Measurements from ENCODE around the gene ALKBH4.
A peak's percentile ranks its signal among the peaks of the same experiment; 100 is the strongest.
"Not testable (repeated sequence)": the region's sequence is repeated elsewhere in the genome, so short reads cannot be mapped to it uniquely, and the experiment has no call there.

ALKBH4 gene

DNA sequence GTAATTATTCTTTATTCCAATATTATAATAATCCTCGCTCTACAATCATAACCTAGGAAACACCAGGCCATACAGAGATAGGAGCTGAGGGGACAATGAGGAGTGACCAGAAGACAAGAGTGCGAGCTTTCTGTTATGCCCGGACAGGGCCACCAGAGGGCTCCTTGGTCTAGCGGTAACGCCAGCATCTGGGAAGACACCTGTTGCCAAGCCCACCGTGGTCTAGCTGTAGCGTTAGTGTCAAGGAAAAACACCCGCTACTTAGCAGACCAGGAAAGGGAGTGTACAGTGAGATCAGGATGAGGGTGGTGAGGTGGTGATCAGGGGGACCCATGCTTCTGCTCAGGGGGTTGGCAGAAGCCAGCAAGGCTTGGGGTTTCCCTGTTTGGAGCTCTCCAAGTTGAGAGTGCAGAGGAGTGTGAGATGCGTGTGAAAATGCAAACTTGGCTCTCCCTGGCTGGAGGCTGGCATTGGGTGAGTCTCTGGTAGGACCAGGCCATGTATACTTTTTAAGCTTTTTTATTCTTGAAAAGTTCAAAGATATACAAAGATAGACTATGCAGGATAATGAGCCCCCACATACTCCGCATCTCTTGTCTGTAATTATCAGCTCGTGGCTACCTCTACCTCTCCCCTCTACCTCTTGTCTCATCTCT lies 15.4 kb upstream of the ALKBH4 start:
- not testable (repeated sequence) for H3K27ac ChIP-seq
- TF ChIP-seq, protein P1, sequence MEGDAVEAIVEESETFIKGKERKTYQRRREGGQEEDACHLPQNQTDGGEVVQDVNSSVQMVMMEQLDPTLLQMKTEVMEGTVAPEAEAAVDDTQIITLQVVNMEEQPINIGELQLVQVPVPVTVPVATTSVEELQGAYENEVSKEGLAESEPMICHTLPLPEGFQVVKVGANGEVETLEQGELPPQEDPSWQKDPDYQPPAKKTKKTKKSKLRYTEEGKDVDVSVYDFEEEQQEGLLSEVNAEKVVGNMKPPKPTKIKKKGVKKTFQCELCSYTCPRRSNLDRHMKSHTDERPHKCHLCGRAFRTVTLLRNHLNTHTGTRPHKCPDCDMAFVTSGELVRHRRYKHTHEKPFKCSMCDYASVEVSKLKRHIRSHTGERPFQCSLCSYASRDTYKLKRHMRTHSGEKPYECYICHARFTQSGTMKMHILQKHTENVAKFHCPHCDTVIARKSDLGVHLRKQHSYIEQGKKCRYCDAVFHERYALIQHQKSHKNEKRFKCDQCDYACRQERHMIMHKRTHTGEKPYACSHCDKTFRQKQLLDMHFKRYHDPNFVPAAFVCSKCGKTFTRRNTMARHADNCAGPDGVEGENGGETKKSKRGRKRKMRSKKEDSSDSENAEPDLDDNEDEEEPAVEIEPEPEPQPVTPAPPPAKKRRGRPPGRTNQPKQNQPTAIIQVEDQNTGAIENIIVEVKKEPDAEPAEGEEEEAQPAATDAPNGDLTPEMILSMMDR (conservative IDR thresholded peaks at IDR 0.05), result peak; percentile 88

DNA sequence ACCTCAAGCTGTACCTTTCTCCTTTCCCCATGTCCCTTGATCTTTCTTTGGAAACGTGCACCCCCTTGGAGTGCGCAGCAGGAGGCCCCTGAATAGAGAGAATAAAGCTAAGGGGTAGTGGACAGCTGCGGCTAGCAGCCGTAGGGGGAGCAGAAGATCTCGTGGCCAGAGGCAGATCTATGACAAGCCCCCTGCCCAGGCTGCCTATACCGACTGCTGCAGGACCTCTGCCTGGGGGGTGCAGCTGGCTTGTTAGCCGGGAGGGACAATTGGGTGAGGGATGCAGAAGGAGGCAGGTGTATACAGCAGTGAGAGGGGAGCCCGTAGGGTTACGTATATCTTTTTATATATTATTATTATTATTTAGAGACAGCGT lies 14.5 kb upstream of the ALKBH4 start:
- not testable (repeated sequence) for H3K27ac ChIP-seq

DNA sequence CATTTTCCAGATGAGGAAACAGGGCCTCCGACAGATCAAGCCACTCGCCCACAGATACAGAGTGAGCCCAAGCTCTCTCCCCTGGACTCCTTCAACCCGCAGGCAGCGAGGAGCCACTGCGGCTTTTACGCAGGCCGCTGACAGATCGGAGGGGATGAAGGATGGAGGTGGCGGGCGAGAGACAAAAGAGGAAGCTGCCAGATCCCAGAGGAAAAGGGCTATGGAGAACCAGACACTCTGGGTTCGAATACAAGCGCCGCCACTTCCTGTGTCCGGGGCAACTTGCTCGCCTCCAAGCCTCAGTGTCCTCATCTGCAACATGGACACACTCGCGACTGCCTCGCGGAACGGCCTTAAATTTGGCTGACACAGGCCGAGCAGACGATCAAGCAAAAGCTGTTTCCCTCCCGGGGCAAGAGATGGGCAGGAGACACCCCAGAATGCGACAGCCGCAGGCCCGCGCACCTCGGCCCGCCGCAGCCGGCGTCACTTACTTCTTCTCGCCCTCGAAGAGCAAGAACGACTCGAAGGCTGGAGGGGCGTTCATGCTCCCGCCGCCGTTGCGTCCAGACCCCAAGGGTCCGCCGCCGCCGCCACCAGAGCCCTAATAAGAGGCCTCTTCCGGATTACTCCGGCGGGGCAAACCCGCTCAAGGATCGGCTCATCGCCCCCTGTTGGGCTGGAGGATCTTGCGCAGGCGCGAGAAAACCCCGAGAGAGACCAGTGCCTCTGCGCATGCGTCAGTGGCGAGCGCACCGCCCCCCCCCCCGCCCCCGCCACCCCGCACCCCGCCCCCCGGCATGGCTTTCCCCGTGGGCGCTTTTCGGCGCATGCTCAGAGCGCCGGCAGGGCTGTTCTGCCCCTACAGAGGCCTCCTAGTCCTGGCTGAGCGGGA lies 13.9 kb upstream of the ALKBH4 start, which contains the start of gene POLR2J:
Gene POLR2J (minus strand): TSS at position 609 of the 895 bp plus-strand sequence. CDS start 62 bp downstream, at position 547.
- not testable (repeated sequence) for H3K27ac ChIP-seq

DNA sequence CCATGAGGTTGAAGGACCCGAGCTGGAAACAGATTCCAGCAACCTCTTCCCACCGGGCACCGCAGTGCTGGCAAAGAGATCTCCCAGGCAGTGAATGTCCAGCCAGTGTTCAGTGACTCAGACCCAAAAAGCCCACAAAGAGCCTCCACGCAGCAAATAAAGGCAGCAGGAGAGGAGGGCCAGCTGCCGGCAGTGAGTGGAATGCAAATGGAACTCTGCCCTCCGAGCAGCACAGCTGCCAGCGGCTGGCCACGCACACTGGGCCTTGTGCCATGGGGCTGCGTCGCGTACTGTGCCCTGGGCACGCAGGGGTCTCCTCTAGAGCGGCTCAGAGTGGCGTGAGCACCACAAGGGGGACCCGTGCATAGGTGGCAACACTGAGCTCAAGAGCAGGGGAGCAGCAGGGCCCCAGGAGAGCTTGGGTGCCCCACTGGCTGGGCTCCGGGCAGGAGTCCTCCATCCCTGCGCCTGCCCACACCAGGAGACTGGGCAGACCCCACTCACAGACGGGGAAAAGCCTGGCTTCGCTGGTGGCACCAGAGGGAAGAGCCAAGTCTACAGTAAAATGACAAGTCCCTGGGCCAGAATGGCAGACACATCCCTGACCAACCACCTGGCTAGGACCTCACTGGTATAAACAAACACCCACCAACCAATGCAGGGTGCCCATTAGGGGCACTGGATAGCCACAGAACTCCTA lies 10.2 kb upstream of the ALKBH4 start:
- H3K27ac ChIP-seq, result not testable (repeated sequence)

DNA sequence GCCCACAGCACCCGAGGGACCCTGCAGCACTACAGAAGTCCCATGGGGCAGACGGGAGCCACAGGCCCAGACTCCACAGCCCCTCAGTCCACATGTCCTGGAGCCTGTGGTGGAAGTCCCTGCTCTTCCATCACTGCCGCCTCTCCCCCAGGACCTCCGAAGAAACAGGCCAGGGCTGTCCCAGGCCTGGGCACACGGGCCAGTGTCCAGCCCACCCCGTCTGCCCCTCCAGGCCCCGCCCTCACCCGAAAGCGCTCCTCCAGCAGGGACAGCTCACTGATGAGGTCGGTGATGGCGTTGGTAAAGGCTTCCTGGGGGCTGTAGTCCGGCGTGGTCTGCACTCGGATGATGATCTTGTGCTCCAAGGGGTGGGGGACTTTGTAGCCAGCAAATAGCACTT lies 9.5 kb upstream of the ALKBH4 start:
- H3K27ac ChIP-seq, result not testable (repeated sequence)

DNA sequence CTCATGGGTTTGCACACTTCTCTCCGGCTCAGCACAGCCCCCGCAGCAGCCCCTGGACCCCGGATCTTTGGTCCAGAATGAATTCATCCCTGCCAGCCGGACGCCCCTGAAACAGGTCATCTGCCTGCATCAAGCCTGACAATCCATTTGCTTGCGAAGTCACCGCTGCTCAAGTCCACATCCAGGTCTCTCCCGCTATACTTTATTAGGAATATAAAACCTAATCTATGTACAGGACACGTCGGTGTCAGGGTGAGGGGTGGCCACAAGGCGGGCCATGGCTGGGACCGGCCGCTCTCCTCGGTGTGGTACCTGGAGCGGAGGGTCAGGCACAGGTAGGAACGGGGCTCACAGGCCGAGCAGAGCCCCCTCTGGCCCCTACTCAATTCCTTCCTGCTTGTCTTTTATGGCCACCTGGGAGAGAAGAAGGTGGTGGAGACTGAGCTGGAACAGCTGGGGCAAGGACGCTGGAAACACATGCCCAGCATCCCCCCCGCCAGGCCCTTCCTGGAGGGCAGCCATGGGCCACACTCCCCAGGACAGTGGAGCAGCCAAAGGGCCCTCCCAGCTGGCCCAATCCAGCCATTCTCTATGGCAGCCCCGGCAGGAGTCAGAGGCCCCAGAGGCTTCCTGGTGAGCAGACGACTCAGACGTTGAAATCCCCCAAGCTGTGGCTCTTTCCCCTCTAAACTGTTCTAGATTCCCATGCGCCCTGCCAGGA lies 8.8 kb upstream of the ALKBH4 start:
- H3K27ac ChIP-seq, result no peak overlapping the region
- TF ChIP-seq, protein P1 (conservative IDR thresholded peaks at IDR 0.05), result no peak
- TF ChIP-seq ZFX (IDR thresholded peaks at IDR 0.05), result no peak

DNA sequence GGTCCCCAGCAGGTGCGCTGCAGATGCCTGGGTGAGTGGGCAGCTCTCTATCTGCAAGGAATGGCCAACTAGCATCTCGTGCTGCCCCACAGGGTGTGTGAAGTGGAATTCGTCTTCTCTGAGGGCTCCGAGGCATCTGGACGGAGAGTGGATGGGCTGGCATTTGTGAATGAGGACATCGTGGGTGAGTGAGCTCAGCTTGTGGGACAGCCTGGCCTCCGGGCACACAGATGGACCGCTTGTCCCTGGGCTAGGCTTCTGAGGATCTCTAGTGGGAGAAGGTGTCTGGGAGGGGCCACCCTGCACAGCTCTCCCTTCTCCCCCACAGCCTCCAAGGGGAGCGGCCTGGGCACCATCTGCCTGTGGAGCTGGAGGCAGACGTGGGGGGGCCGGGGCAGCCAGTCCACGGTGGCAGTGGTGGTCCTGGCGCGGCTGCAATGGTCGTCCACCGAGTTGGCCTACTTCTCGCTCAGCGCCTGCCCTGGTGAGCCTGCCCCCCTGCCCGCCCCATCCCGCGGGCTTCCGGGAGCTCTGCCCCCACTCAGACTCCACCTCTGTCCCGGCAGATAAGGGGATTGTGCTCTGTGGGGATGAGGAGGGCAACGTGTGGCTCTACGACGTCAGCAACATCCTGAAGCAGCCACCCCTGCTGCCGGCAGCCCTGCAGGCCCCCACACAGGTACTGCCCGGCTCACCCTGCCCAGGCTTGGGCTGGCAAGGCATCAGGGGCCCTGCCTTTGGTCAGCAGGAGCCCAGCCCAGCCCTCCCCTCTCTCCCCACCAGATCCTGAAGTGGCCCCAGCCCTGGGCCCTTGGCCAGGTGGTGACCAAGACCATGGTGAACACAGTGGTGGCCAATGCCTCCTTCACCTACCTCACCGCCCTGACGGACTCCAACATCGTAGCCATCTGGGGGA lies 7.7 kb upstream of the ALKBH4 start:
- H3K27ac ChIP-seq, result no peak overlapping the region
- TF ChIP-seq ZFX (IDR thresholded peaks at IDR 0.05), result no peak
- TF ChIP-seq, protein P1 (conservative IDR thresholded peaks at IDR 0.05), result no peak

DNA sequence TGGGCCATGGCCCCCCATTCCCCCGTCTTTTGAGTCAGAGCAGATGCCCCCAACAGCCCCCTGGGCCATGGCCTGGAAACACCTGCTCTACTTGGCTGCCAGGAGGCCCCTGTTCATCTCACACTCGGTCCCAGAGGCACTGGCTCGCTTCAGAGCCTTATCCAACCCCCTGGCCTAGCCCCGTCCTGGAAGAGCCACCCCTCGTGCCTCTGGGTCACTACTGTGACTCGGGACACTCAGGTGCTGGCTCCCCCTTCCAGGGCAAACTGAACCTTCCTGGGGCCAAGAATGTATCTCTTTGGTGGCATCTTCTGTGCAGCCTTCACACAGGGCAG lies 7.1 kb upstream of the ALKBH4 start:
- no peak overlapping the region for H3K27ac ChIP-seq
- TF ChIP-seq, protein P1 (conservative IDR thresholded peaks at IDR 0.05), result no peak
- no peak for TF ChIP-seq ZFX (IDR thresholded peaks at IDR 0.05)
